GM20000 (cell line): ENCODE results near the gene CHRND.

Experiments used
- DNase-seq: peaks from one replicate; pipeline ENCODE4 v3.0.0; 2012; ENCODE audit warnings: low spot score
- CTCF ChIP-seq: IDR thresholded peaks from 2 replicates; pipeline ENCODE4 v1.5.1; 2012; ENCODE audit warnings: mild to moderate bottlenecking, control low read depth; ENCODE audit errors: extremely low read depth, missing control alignments

CHRND gene

DNA sequence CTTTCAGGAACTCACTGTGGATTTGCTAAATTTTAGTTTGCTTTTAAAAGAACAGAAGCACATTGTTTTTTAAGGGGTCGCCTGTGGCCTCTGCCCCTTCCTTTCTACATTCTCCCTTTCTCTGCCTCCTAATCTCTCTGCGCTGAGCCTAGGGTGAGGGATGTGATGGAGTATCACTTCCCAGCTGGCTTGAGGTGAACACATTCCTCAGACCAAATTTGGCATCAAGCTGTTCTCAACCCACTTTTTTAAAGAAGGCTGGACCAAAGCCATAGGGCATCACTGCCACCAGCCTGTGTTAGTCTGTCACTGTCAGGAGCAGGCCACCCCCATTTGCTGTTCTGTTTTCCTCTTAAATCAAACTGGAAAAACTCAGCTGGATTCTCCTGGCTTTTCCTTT, 51.9 kb downstream of the CHRND start:
- no peak for TF ChIP-seq CTCF
- DNase-seq = no peak

DNA sequence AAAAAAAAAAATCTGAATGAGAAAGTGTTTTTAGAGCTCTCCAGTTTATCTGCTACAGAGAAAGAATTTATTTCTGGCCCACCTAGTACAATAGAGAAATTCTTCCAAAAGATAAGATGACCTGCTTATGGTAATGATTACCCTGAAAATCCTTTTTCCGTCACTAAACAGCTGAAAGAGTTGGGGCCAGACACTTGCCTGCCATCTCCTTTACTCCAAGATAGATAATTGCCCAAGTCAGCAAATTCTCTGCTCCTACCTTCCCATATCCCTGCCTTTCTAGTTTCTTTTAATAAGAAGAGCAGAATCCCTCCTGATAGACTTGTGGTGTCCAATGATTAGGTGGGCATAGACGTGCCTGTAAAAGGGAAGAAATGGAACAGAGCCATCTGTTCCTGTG, 52.7 kb downstream of the CHRND start:
- no peak for TF ChIP-seq CTCF
- DNase-seq = no peak

- no peak for TF ChIP-seq CTCF
- no peak for DNase-seq
These were observed 54.7 kb downstream of the CHRND start for GRCh38 chr2:232580648-232580981.

DNA sequence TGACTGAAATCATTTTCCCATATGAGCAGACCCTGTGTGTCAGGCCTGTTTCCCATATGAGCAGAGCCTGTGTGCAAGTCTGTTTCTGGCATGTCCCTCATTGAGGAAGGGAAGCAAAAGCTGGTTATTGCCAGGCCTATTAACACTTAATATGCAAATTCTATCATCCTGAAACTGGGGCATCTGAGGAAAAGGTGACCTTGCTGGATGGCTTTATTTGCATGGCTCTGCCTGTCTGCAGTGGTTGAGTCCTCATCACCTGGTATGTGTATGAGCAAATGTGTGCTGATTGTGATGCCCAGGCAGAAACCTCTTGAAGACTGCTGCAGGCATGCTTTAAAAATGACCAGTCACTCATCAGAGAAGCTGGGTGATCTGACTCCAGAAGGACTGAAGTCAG, 55.8 kb downstream of the CHRND start:
- DNase-seq = no peak
- TF ChIP-seq CTCF = no peak

DNA sequence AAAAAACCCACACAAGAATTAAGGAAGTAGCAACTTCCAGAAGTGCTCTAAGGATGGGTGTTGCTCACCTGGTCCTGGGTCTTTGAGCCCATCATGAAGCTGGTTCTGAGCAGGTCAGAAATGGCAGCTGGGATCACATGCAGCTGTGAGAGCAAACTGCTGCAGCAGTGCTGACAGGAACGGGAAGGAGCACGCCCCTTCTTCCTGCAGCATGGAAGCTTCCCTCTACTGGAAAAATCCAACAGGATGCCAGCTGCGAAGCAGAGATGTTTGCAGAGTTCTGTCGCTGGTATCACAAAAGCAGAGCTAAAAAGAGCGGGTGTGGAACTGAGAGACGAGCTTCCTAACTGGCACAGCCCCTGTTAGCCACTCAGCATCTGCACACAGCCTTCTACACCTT, 58.3 kb downstream of the CHRND start:
- DNase-seq = no peak
- TF ChIP-seq CTCF = no peak
